NCI-H510A treated with DMSO at 0.1 percent for 48 hours (cell line): ENCODE data around the gene BTNL3.

ENCODE experiments used
- DNase-seq: peaks from one replicate; lab custom pipeline; 2025; lab: John Stamatoyannopoulos, UW

Gene BTNL3

DNA sequence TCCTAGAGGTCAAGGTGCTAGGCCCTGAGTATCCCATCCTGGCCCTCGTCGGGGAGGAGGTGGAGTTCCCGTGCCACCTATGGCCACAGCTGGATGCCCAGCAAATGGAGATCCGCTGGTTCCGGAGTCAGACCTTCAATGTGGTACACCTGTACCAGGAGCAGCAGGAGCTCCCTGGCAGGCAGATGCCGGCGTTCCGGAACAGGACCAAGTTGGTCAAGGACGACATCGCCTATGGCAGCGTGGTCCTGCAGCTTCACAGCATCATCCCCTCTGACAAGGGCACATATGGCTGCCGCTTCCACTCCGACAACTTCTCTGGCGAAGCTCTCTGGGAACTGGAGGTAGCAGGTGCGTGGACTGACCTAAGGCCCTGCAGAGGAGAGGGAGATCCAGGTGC is 59.3 kb downstream of the BTNL3 start:
- no peak for DNase-seq

- DNase-seq, result no peak
Measured at GRCh38 chr5:181050016-181050415, 61.4 kb downstream of the BTNL3 start.

- no peak for DNase-seq
Measured at GRCh38 chr5:181051841-181052671, 63.4 kb downstream of the BTNL3 start.

DNA sequence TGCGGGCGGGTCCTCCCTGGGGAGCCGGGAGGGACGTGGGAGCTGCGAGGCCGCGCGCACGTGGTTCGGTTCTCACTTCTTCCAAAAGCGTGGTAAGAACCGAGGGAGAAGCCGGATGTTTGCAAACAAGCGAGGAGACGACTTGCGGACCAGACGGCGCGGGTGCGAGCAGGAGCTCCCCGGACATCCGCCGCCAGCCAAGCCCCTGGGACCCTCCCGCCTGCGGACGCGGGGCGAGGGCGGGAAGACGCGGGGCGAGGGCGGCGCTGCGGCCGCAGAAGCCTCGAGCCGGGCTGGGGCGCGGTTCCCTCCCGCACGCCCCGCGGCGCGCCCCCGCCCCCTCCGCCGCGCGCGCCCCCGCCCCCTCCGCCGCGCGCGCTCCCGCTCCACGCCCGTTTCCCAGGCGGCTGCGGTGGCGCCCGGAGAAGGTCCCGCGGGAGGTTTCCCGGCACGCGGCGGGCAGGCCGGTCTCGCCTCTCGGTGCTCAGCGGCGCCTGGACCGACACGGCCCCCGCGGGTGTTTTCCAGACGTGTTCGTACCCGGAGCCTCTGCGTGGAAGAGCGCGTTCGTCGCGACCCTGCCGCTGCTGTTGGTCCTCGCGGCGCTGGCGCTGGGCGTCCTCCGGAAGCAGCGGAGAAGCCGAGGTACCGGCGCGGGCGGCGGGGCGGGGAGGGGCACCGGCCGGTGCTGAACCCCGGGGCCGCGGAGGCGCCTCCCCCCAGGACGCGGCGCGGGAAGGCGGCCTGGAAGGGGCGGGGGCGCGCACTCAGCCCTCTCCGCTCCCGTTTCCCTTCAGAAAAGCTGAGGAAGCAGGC is 64.2 kb downstream of the BTNL3 start:
- DNase-seq, result no peak

DNA sequence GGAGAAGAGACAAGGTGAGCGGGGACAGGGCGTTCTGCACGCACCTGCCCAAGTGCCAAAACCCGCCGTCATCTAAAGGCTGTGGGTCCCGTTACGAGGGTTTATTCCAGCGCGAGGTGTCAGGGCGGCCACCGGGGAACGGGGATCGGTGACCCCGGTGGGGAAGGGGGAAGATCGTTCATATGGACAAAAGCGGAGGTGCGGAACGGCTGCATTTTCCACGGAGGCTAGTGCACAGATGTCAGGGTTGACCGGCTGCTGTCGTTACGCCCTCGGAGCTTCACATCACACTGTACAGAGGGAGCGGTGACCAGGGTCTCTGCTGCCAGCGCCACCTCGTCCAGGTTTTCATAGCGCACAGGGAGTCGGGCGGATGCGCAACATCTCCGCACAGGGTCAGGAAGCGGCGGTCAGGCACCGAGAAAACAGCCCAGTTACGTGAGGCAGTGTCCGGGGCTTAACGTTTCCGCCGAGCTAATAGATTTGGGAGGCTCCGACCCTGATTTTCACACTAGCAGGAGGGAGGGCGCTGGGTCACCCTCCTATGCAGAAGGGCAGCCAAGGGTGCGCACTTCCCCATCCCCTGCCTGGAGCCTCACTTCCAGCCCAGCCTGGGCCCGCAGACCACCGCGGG is 65.0 kb downstream of the BTNL3 start:
- no peak for DNase-seq

- DNase-seq, result no peak
Measured at GRCh38 chr5:181054138-181054537, 65.5 kb downstream of the BTNL3 start.

DNA sequence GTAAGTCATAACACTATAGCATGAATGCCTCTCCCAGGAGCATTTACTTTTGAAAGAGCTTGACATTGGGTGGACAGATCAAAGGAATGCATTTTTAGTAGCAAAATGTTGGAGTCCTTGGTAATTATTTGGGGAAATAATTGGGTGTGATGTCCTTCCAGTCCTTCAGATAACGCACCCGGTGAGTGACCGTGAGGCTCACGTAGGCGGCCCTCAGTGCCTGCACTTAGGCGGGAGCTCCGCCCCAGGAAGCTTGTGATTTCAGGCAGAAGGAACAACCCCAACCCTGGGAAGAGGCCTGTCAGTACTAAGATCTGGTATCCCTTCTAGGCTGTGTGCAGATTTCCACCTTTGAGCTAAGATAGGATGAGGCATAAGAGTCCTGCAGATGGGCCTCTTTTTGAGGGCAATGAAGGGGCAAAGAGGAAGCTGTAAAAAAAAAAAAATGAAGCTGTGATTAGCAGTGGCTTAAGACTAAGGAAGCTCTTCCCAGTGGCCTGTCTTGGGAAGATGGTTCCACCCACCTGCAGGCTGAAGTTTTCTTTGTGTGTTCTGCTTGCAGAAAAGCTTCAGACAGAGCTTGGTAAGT is 66.3 kb downstream of the BTNL3 start:
- DNase-seq, result no peak
